ENCODE measurements around the gene CCDC28B.
A peak's percentile ranks its signal among the peaks of the same experiment; 100 is the strongest.

- no peak for TF ChIP-seq RFX5 (IDR thresholded peaks at IDR 0.05)
- no peak for TF ChIP-seq CEBPB (IDR thresholded peaks at IDR 0.05)
- TF ChIP-seq JUN (IDR thresholded peaks at IDR 0.05), result peak in 1 of 2 experiments; percentile 69; a peak in 2 of 5 replicates
- TF ChIP-seq CTCF (IDR thresholded peaks at IDR 0.05), result no peak
- TF ChIP-seq CHD2 (IDR thresholded peaks at IDR 0.05; ENCODE audit: low read length, partially characterized antibody), result no peak
Measured at GRCh38 chr1:32221980-32222755, 21.8 kb downstream of the CCDC28B start, which contains the start of the genes EIF3I and TMEM234.

Measured in A549 (cell line).